Fibroblast of lung (primary cell): ENCODE measurements around the gene CDRT4. TPM values are rescaled to one million over a fixed set of nuclear protein-coding genes. Genes with fewer than 3 reads are reported as not detected.

ENCODE experiments used
- DNase-seq, 2 donors: peaks; one replicate each; pipeline versions ENCODE4 v3.0.0 to v3.0.0-alpha.2; 2010; ENCODE audit warnings: low read depth in 2 of 2
- H2AFZ ChIP-seq: 2 replicates; pipeline ENCODE4 v1.5.1; 2012; ENCODE audit warnings: low read length, control low read depth, inconsistent platforms
- H3K27ac ChIP-seq: 2 replicates; pipeline ENCODE4 v1.5.1; 2011; ENCODE audit warnings: low read length, control low read depth; ENCODE audit not compliant: insufficient read depth
- H3K27me3 ChIP-seq: 2 replicates; pipeline ENCODE4 v1.5.1; 2011; ENCODE audit warnings: mild to moderate bottlenecking, low read length; ENCODE audit not compliant: control insufficient read depth, insufficient read depth
- H3K36me3 ChIP-seq: 2 replicates; pipeline ENCODE4 v1.5.1; 2011; ENCODE audit warnings: low read length; ENCODE audit not compliant: control insufficient read depth, insufficient read depth
- H3K4me1 ChIP-seq: 2 replicates; pipeline ENCODE4 v1.5.1; 2011; ENCODE audit warnings: low read length; ENCODE audit not compliant: control insufficient read depth, insufficient read depth; ENCODE audit errors: extremely low read depth
- H3K4me2 ChIP-seq: 2 replicates; pipeline ENCODE4 v1.5.1; 2011; ENCODE audit warnings: low read length, control low read depth; ENCODE audit not compliant: insufficient read depth; ENCODE audit errors: extremely low read depth
- H3K4me3 ChIP-seq, 4 experiments: fragments of 200-600 bp in 1 of 4; sonication (generic) in 1 of 4; replicated peaks in 1 of 4; 2 replicates each; pipeline ENCODE4 v1.5.1; 2011 to 2016; ENCODE audit warnings: low read length in 4 of 4, low read depth in 3 of 4, mild to moderate bottlenecking in 3 of 4, control low read depth in 2 of 4, inconsistent platforms in 1 of 4, mixed read lengths in 1 of 4; ENCODE audit not compliant: insufficient read depth in 1 of 4; ENCODE audit errors: control extremely low read depth in 1 of 4
- H3K79me2 ChIP-seq: 2 replicates; pipeline ENCODE4 v1.5.1; 2012; ENCODE audit warnings: mild to moderate bottlenecking, low read length, inconsistent platforms; ENCODE audit not compliant: control insufficient read depth, insufficient read depth
- H3K9ac ChIP-seq: 2 replicates; pipeline ENCODE4 v1.5.1; 2011; ENCODE audit warnings: mild to moderate bottlenecking, low read length, control low read depth; ENCODE audit not compliant: insufficient read depth
- H3K9me3 ChIP-seq: 2 replicates; pipeline ENCODE4 v1.5.1; 2012; ENCODE audit warnings: low read depth, low read length; ENCODE audit not compliant: control insufficient read depth, insufficient read depth
- H4K20me1 ChIP-seq: 2 replicates; pipeline ENCODE4 v1.5.1; 2011; ENCODE audit warnings: low read length; ENCODE audit not compliant: control insufficient read depth, insufficient read depth; ENCODE audit errors: extremely low read depth
- CTCF ChIP-seq, 2 donors: IDR thresholded peaks in 1 of 2; conservative IDR thresholded peaks in 1 of 2; 1 replicate in 1 of 2; 2 replicates in 1 of 2; pipeline ENCODE4 v1.5.1; 2011 to 2012; ENCODE audit warnings: low read length in 2 of 2, control low read depth in 1 of 2, inconsistent platforms in 1 of 2, low read depth in 1 of 2, mild to moderate bottlenecking in 1 of 2
- EZH2 ChIP-seq: IDR thresholded peaks from 2 replicates; pipeline ENCODE4 v1.5.1; 2012; ENCODE audit warnings: low read length, control low read depth, mild to moderate bottlenecking; ENCODE audit errors: missing control alignments
- polyA plus RNA-seq, 2 donors: library from polyadenylated mRNA; depleted of rRNA in 1 of 2; stranded (reverse) in 1 of 2; unstranded in 1 of 2; fragments of >200 nt; gene quantifications; 2 replicates each; pipeline ENCODE4 v1.2.1, GENCODE V29; 2011 to 2012; ENCODE audit warnings: missing spikeins in 1 of 2
- total RNA-seq: library from RNA; depleted of rRNA; stranded (reverse); fragments of >200 nt; gene quantifications from 2 replicates; pipeline ENCODE4 v1.2.1, GENCODE V29; 2014

CDRT4 gene
- total and polyA plus RNA-seq, 2 donors (not counting 1 experiment from before 2014, with no cell fraction given), result 0.49 to 2.3 TPM

- Histone ChIP-seq H3K36me3 (no peaks in the 10 kb centered on the region), H3K4me2 (no peak overlapping the region), H3K4me1 (no peaks in the 10 kb centered on the region), H3K4me3 (no peak overlapping the region), H4K20me1 (no peaks in the 10 kb centered on the region), H3K27ac (no peak overlapping the region), H3K9ac (no peak overlapping the region), H3K27me3 (no peaks in the 10 kb centered on the region), H3K9me3 (no peaks in the 10 kb centered on the region), H3K79me2 (no peaks in the 10 kb centered on the region), H2AFZ (no peak overlapping the region)
- TF ChIP-seq EZH2, result no peak
- TF ChIP-seq CTCF (conservative IDR thresholded peaks at IDR 0.05 in 1 of 2, IDR thresholded peaks at IDR 0.05 in 1 of 2; ENCODE audit: low read depth in 1 of 2, low read length in 2 of 2), result no peak
- DNase-seq, result peak in 1 of 2 donors; percentile 93
These were observed 22.6 kb downstream of the CDRT4 start for GRCh38 chr17:15444805-15445204.

- no peak for DNase-seq
- H3K4me2 ChIP-seq, result no peak overlapping the region
- no peak for TF ChIP-seq CTCF (conservative IDR thresholded peaks at IDR 0.05 in 1 of 2, IDR thresholded peaks at IDR 0.05 in 1 of 2; ENCODE audit: low read depth in 1 of 2, low read length in 2 of 2)
- no peak for TF ChIP-seq EZH2
These were observed 24.9 kb downstream of the CDRT4 start for GRCh38 chr17:15442311-15443180.

GRCh38 chr17:15441315-15441714, 26.1 kb downstream of the CDRT4 start:
- Histone ChIP-seq H3K27ac (no peak overlapping the region), H3K9me3 (no peaks in the 10 kb centered on the region), H3K36me3 (no peaks in the 10 kb centered on the region), H3K4me2 (no peak overlapping the region), H2AFZ (no peak overlapping the region), H3K79me2 (no peaks in the 10 kb centered on the region), H3K4me1 (peaks cover 2% of the 10 kb centered on the region), H3K4me3 (no peak overlapping the region), H3K27me3 (no peaks in the 10 kb centered on the region), H4K20me1 (no peaks in the 10 kb centered on the region), H3K9ac (no peak overlapping the region)
- DNase-seq, result peak in 1 of 2 donors; percentile 89
- TF ChIP-seq CTCF (conservative IDR thresholded peaks at IDR 0.05 in 1 of 2, IDR thresholded peaks at IDR 0.05 in 1 of 2; ENCODE audit: low read depth in 1 of 2, low read length in 2 of 2) (no peak), EZH2 (no peak)

More at GRCh38 chr17:15442311-15443180, 24.9 kb downstream of the CDRT4 start:
- no peaks in the 10 kb centered on the region for H4K20me1 ChIP-seq
- H3K79me2 ChIP-seq, result no peaks in the 10 kb centered on the region
- H3K9me3 ChIP-seq, result no peaks in the 10 kb centered on the region
- no peak overlapping the region for H3K9ac ChIP-seq
- no peak overlapping the region for H3K4me3 ChIP-seq
- no peaks in the 10 kb centered on the region for H3K36me3 ChIP-seq
- H3K27me3 ChIP-seq, result no peaks in the 10 kb centered on the region
- H3K4me1 ChIP-seq, result no peaks in the 10 kb centered on the region
- H3K27ac ChIP-seq, result no peak overlapping the region
- no peak overlapping the region for H2AFZ ChIP-seq
